ENCODE results near the gene ESR2. TPM values are rescaled to one million over a fixed set of nuclear protein-coding genes. Genes with fewer than 3 reads are reported as not detected.

The ESR2 gene
- total RNA-seq, 1 experiment from 2014 or later: 0.15 TPM

- Histone ChIP-seq H3T11ph (ENCODE audit: low read length) (no peak overlapping the region), H4K91ac (ENCODE audit: insufficient read length, low read depth, low read length) (no peak overlapping the region), H3K27me3 (ENCODE audit: insufficient read depth, low read length) (peaks cover 8% of the 10 kb centered on the region; the same call in 1 of the 2 replicates), H4K8ac (replicated peaks; ENCODE audit: insufficient read length, low read depth, low read length) (no peak overlapping the region), H3K79me2 (ENCODE audit: insufficient read depth, low read length) (no peaks in the 10 kb centered on the region), H3K9me3 (ENCODE audit: control insufficient read depth, low read depth, low read length) (no peaks in the 10 kb centered on the region), H2BK15ac (ENCODE audit: low read depth, low read length) (no peak overlapping the region), H2AK5ac (ENCODE audit: insufficient read length, low read length) (no peak overlapping the region), H2AFZ (ENCODE audit: low read length) (no peak overlapping the region), H3K4me1 (ENCODE audit: insufficient read depth, low read length) (no peaks in the 10 kb centered on the region), H3K23me2 (ENCODE audit: insufficient read length, low read depth, low read length, poor library complexity, severe bottlenecking) (peaks cover 11% of the 10 kb centered on the region), H2BK5ac (ENCODE audit: insufficient read length, low read length) (no peak overlapping the region), H3K27ac (ENCODE audit: insufficient read length, low read depth, low read length) (no peak overlapping the region), H3K4me2 (ENCODE audit: insufficient read depth, insufficient read length, low read length) (no peak overlapping the region), H3K14ac (ENCODE audit: insufficient read depth, low read length) (no peak overlapping the region), H3K23ac (ENCODE audit: insufficient read length, low read depth, low read length) (no peak overlapping the region), H3K4ac (ENCODE audit: low read depth, low read length) (no peak overlapping the region), H3K56ac (ENCODE audit: insufficient read length, low read depth, low read length) (no peak overlapping the region), H2BK20ac (ENCODE audit: low read depth, low read length, poor library complexity, severe bottlenecking) (no peak overlapping the region), H3K79me1 (ENCODE audit: insufficient read depth, low read depth, low read length, poor library complexity, severe bottlenecking) (no peaks in the 10 kb centered on the region), H2BK120ac (ENCODE audit: low read depth, low read length, poor library complexity, severe bottlenecking) (no peak overlapping the region), H3K18ac (ENCODE audit: insufficient read length, low read depth, low read length) (no peak overlapping the region), H4K20me1 (ENCODE audit: control insufficient read depth, insufficient read depth, insufficient read length) (no peaks in the 10 kb centered on the region), H2BK12ac (ENCODE audit: insufficient read length, low read depth, low read length) (no peak overlapping the region), H4K5ac (ENCODE audit: insufficient read length, low read depth, low read length) (no peak overlapping the region), H3K9ac (ENCODE audit: extremely low read depth, insufficient read length, low read length) (no peak overlapping the region)
- no CpG with 5 or more reads among the region's 1 CpG for WGBS (ENCODE audit: extremely low coverage, insufficient read length, low lambda C conversion rate)
- no peak for TF ChIP-seq CTCF (conservative IDR thresholded peaks at IDR 0.05)
- no peak for DNase-seq
- Mint-ChIP-seq H3K27me3 (ENCODE audit: low read depth) (peaks cover 23% of the 10 kb centered on the region), H3K27ac (no peak overlapping the region), H3K9me3 (no peaks in the 10 kb centered on the region), H3K4me1 (peaks cover 13 to 16% of the 10 kb centered on the region in 2 experiments), H3K36me3 (ENCODE audit: insufficient read depth in 1 of 3, low read depth in 3 of 3) (no peaks in the 10 kb centered on the region), H3K4me3 (no peak overlapping the region)
Measured at GRCh38 chr14:64289571-64289970, 4.6 kb downstream of the ESR2 start.
